Measurements from ENCODE around the gene PNLDC1. TPM values are rescaled to one million over a fixed set of nuclear protein-coding genes. Genes with fewer than 3 reads are reported as not detected.

The PNLDC1 gene
- total and polyA plus RNA-seq, 2 experiments from 2014 or later = not detected

DNA sequence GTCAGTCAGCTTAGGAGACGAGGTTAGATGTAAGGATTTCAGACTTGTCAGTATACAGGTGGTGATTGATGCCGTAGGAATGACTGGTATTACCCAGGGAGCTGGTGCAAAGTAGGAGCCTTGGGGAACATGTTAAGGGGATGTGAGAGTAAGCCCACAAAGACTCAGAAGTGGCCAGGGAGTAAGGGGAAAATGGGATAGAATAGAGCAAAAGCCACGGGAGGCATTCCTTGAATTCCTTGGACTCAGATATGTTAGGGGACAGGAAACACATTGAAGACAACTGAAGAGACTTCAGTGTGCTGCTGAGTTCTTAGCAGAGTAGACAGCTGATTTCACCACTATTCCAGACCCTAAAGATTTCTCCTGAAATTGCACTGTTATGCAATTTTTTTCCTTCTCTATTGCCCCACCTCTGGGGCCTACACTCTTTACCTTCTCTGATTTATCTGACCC lies 39.4 kb upstream of the PNLDC1 start:
- Mint-ChIP-seq H3K27me3 (ENCODE audit: insufficient read depth, low read depth, poor library complexity) (peaks cover 20% of the 10 kb centered on the region), H3K36me3 (ENCODE audit: low read depth) (peaks cover 70% of the 10 kb centered on the region), H3K4me1 (peaks cover 37% of the 10 kb centered on the region), H3K27ac (peak overlapping the region; percentile 94), H3K9me3 (no peaks in the 10 kb centered on the region; the same call in 2 of the 3 replicates), H3K4me3 (peak overlapping the region; percentile 90)
- Histone ChIP-seq H3K4me3 (peak overlapping the region; percentile 88), H2AFZ (no peak overlapping the region), H3K36me3 (ENCODE audit: insufficient read depth) (peaks cover 34% of the 10 kb centered on the region; the same call in 1 of the 2 replicates), H3K4me2 (peak overlapping the region; percentile 71), H4K20me1 (replicated peaks; ENCODE audit: insufficient read depth) (0 out of 2 replicates have a peak, but pooled peaks cover 9% of the 10 kb centered on the region), H3K79me2 (replicated peaks; ENCODE audit: insufficient read depth) (peaks cover 35% of the 10 kb centered on the region), H3K9me2 (ENCODE audit: insufficient read depth) (no peaks in the 10 kb centered on the region), H3K4me1 (ENCODE audit: insufficient read depth) (peaks cover 18% of the 10 kb centered on the region), H3F3A (replicated peaks; ENCODE audit: low read depth) (peaks cover 5% of the 10 kb centered on the region), H3K27ac (ENCODE audit: low read depth) (peak overlapping the region; percentile 98), H3K27me3 (ENCODE audit: insufficient read depth) (no peaks in the 10 kb centered on the region)
- DNase-seq (ENCODE audit: low spot score) = peak; percentile 93
- 0 out of 2 replicates have a peak, but pooled peaks have one; percentile 15 for TF ChIP-seq POLR2AphosphoS5 (IDR thresholded peaks at IDR 0.05; ENCODE audit: low read depth)
- TF ChIP-seq, protein P1, sequence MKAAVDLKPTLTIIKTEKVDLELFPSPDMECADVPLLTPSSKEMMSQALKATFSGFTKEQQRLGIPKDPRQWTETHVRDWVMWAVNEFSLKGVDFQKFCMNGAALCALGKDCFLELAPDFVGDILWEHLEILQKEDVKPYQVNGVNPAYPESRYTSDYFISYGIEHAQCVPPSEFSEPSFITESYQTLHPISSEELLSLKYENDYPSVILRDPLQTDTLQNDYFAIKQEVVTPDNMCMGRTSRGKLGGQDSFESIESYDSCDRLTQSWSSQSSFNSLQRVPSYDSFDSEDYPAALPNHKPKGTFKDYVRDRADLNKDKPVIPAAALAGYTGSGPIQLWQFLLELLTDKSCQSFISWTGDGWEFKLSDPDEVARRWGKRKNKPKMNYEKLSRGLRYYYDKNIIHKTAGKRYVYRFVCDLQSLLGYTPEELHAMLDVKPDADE (IDR thresholded peaks at IDR 0.05) = no peak
- ATAC-seq = peak; percentile 40

DNA sequence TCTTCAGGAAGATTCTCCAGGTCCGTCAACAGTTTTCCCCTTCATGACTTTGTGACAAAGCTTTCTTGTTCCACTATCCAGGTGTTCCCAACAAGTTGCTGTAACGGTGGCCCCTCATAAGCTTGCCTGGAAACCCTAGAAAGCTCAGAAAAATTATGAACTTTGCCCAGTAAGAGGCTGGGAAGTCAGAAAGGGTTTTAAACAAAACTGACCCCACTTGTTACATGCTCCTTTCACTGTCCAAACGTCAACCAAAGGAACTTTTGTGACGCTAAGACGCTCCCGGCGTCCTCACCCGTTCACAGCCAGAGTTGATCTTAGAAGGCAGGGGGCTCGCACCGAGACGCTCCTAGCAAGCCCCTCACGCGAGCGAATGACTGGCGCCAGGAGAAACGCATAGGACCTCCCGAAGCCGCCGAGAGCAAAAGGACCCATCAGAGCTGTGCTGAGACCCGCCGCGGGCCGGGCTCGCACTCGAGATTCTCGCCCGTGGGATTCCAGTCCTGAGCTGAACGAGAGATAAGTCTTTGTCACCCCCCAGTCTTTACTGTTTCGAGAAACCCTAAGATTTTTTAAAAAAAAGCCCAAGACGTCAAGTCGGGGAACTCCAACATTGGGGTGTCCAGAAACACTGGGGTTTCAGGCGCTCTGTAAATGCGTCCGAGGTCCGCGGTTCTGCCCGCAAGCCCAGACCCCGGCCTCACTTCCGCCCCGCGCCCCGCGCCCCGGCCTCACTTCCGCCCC lies 38.8 kb upstream of the PNLDC1 start:
- H3K79me2 ChIP-seq (replicated peaks; ENCODE audit: insufficient read depth) = peaks cover 42% of the 10 kb centered on the region
- no peaks in the 10 kb centered on the region for H3K9me2 ChIP-seq (ENCODE audit: insufficient read depth)
- peak overlapping the region; percentile 90 for H3K4me3 Mint-ChIP-seq
- DNase-seq (ENCODE audit: low spot score) (peak; percentile 44), ATAC-seq (peak; percentile 59)
- TF ChIP-seq STAT1 (IDR thresholded peaks at IDR 0.05; ENCODE audit: unreplicated experiment) (no peak), EZH2phosphoT487 (IDR thresholded peaks at IDR 0.05; ENCODE audit: unreplicated experiment) (no peak), CREB1 (CRISPR knock-in tag; IDR thresholded peaks at IDR 0.05; ENCODE audit: low read depth) (no peak), POLR2AphosphoS5 (IDR thresholded peaks at IDR 0.05; ENCODE audit: low read depth) (no peak), NANOG (IDR thresholded peaks at IDR 0.05; ENCODE audit: borderline replicate concordance) (no peak), JUNB (IDR thresholded peaks at IDR 0.05; ENCODE audit: unreplicated experiment) (no peak), ZNF331 (CRISPR knock-in tag; IDR thresholded peaks at IDR 0.05; ENCODE audit: low read depth) (no peak), EZH2 (IDR thresholded peaks at IDR 0.05; ENCODE audit: low read depth, unreplicated experiment) (no peak)
- TF ChIP-seq, protein P2, sequence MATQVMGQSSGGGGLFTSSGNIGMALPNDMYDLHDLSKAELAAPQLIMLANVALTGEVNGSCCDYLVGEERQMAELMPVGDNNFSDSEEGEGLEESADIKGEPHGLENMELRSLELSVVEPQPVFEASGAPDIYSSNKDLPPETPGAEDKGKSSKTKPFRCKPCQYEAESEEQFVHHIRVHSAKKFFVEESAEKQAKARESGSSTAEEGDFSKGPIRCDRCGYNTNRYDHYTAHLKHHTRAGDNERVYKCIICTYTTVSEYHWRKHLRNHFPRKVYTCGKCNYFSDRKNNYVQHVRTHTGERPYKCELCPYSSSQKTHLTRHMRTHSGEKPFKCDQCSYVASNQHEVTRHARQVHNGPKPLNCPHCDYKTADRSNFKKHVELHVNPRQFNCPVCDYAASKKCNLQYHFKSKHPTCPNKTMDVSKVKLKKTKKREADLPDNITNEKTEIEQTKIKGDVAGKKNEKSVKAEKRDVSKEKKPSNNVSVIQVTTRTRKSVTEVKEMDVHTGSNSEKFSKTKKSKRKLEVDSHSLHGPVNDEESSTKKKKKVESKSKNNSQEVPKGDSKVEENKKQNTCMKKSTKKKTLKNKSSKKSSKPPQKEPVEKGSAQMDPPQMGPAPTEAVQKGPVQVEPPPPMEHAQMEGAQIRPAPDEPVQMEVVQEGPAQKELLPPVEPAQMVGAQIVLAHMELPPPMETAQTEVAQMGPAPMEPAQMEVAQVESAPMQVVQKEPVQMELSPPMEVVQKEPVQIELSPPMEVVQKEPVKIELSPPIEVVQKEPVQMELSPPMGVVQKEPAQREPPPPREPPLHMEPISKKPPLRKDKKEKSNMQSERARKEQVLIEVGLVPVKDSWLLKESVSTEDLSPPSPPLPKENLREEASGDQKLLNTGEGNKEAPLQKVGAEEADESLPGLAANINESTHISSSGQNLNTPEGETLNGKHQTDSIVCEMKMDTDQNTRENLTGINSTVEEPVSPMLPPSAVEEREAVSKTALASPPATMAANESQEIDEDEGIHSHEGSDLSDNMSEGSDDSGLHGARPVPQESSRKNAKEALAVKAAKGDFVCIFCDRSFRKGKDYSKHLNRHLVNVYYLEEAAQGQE (IDR thresholded peaks at IDR 0.05; ENCODE audit: unreplicated experiment) = no peak
- no peaks in the 10 kb centered on the region; the same call in 2 of the 3 replicates for H3K9me3 Mint-ChIP-seq
- H3K36me3 Mint-ChIP-seq (ENCODE audit: low read depth) = peaks cover 70% of the 10 kb centered on the region
- H3K4me1 Mint-ChIP-seq = peaks cover 38% of the 10 kb centered on the region
- peaks cover 5% of the 10 kb centered on the region for H3F3A ChIP-seq (replicated peaks; ENCODE audit: low read depth)
- peak overlapping the region; percentile 71 for H3K4me2 ChIP-seq
- no peaks in the 10 kb centered on the region for H3K27me3 ChIP-seq (ENCODE audit: insufficient read depth)
- peaks cover 18% of the 10 kb centered on the region for H3K4me1 ChIP-seq (ENCODE audit: insufficient read depth)
- H2AFZ ChIP-seq = peak overlapping the region; percentile 80; the same call in 1 of the 2 replicates
- H3K36me3 ChIP-seq (ENCODE audit: insufficient read depth) = peaks cover 33% of the 10 kb centered on the region
- peak overlapping the region; percentile 98 for H3K27ac ChIP-seq (ENCODE audit: low read depth)
- H3K27ac Mint-ChIP-seq = peak overlapping the region; percentile 94
- 0 out of 2 replicates have a peak, but pooled peaks cover 9% of the 10 kb centered on the region for H4K20me1 ChIP-seq (replicated peaks; ENCODE audit: insufficient read depth)
- H3K27me3 Mint-ChIP-seq (ENCODE audit: insufficient read depth, low read depth, poor library complexity) = peaks cover 20% of the 10 kb centered on the region
- peak overlapping the region; percentile 88 for H3K4me3 ChIP-seq

Measured in GM23338 (cell line).